IMR-90 (cell line): ENCODE data around the gene REXO1.

Experiments
- CEBPB ChIP-seq: IDR thresholded peaks from 2 replicates; pipeline ENCODE4 v1.6.1; 2012; ENCODE audit warnings: low read depth, low read length, improper control_type of control experiment
- CTCF ChIP-seq: conservative IDR thresholded peaks from 2 replicates; pipeline ENCODE4 v1.5.1; 2012; ENCODE audit warnings: mild to moderate bottlenecking, low read depth, low read length, improper control_type of control experiment
- MXI1 ChIP-seq: IDR thresholded peaks from 2 replicates; pipeline ENCODE4 v1.6.1; 2012; ENCODE audit warnings: low read depth, mild to moderate bottlenecking, low read length, moderate library complexity, borderline replicate concordance
- NFE2L2 ChIP-seq: fragments of 150-350 bp; IDR thresholded peaks from 2 replicates; pipeline ENCODE4 v1.6.1; 2016; ENCODE audit warnings: low read depth, mild to moderate bottlenecking, low read length
- POLR2A ChIP-seq: IDR thresholded peaks from 2 replicates; pipeline ENCODE4 v1.6.1; 2012; ENCODE audit warnings: mild to moderate bottlenecking, low read depth, low read length
- RFX5 ChIP-seq: IDR thresholded peaks from 2 replicates; pipeline ENCODE4 v1.8.0; 2012; ENCODE audit warnings: low read depth, mild to moderate bottlenecking, low read length, moderate library complexity

DNA sequence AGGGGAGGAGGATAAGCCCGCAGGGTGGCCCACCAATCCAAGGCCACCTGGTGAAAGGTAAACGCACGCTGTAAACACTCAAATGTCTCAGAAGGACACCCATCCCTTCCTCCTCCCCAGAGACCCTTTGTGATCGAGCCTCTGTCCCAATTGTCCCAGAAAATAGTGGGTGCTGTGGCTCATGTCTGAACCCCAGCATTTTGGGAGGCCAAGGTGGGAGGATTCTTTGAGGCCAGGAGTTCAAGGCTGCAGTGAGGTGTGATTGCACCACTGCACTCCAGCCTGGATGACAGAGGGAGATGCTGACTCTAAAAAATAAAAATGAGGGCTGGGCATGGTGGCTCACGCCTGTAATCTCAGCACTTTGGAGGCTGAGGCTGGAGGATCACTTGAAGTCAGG is 40.1 kb upstream of the REXO1 start:
- TF ChIP-seq CEBPB (no peak), CTCF (no peak), POLR2A (no peak), NFE2L2 (no peak), RFX5 (no peak), MXI1 (no peak)
